ENCODE results near the gene PHLDA3. TPM values are rescaled to one million over a fixed set of nuclear protein-coding genes. Genes with fewer than 3 reads are reported as not detected.
A peak's percentile ranks its signal among the peaks of the same experiment; 100 is the strongest.

PHLDA3 gene
- total RNA-seq = 100 to 1,000 TPM in 2 of 4 donors, 10 to 100 TPM in 2; 93.4 to 135 (median 108) TPM
- polyA plus RNA-seq = 10 to 100 TPM in 1 of 3 donors, 1 to 10 TPM in 2; 3.2 to 20.8 (median 9.6) TPM

DNA sequence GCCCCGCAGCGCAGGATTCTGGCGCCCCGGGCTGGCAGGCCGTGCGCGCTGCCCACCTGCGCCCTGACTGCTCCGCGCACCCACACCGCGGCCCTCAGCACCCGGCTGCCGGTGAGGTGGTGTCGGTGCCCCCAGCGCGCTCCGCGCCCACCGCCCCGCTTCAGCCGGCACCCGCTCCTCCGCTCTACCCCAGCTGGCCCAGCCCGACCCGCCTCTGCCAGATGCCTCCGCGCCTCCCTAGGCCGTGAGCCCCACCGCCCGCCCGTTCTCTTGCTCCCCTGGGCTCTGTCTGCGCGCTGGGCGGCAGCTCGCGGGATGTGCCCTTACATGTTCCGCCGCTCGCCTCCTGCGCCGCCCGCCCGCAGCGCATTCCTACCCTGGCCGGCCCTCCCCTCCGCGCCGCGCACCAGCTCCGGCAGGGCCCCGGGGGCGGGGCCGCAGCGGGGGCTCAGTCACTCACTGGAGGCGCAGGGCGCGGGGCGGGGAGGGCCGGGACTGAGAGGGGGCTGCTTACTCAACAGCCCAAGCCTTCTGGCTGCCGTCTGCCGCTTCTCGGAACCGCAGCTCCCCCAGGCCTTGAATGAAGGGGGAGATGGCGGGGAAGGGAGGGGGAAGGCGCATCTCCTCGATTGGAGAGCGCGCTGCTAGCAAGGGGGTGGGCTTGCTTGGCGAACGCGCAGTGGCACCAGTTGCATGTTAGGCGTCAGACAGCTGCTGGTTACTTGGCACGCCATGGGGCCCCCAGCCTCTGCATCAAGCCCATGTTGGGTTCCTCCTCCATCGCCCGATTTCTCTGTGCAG lies at the start of gene PHLDA3:
PHLDA3 (minus strand) TSS at position 345 of the 801 bp plus-strand sequence. CDS start 402 bp downstream, outside the sequence.
- Histone ChIP-seq H3K27ac (peak within 1 kb of the TSS; percentile 94 to 100 (median 98)), H3K9me3 (no peaks in the 10 kb centered on the region), H3K36me3 (peaks cover 12 to 21% (median 18%) of the 10 kb centered on the region in 4 donors), H3K4me1 (peaks cover 0 to 51% (median 40%) of the 10 kb centered on the region in 4 donors), H3K27me3 (no peaks in the 10 kb centered on the region), H3K4me3 (peak within 1 kb of the TSS; percentile 65 to 100 (median 94))
- peak; percentile 98 for DNase-seq
- intact Hi-C loops (cut with DNase I) = loop anchor here (1.0 to 10.0 kb wide), 2 partner anchors 12 to 246 kb away; no protein-coding TSS in a partner anchor
- peak in 1 of 4 donors; percentile 40 for TF ChIP-seq EP300 (IDR thresholded peaks at IDR 0.05)
- peak; percentile 82 to 92 for TF ChIP-seq POLR2A (IDR thresholded peaks at IDR 0.05)
- TF ChIP-seq, protein P1, sequence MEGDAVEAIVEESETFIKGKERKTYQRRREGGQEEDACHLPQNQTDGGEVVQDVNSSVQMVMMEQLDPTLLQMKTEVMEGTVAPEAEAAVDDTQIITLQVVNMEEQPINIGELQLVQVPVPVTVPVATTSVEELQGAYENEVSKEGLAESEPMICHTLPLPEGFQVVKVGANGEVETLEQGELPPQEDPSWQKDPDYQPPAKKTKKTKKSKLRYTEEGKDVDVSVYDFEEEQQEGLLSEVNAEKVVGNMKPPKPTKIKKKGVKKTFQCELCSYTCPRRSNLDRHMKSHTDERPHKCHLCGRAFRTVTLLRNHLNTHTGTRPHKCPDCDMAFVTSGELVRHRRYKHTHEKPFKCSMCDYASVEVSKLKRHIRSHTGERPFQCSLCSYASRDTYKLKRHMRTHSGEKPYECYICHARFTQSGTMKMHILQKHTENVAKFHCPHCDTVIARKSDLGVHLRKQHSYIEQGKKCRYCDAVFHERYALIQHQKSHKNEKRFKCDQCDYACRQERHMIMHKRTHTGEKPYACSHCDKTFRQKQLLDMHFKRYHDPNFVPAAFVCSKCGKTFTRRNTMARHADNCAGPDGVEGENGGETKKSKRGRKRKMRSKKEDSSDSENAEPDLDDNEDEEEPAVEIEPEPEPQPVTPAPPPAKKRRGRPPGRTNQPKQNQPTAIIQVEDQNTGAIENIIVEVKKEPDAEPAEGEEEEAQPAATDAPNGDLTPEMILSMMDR (IDR thresholded peaks at IDR 0.05) = no peak
- TF ChIP-seq POLR2AphosphoS5 (IDR thresholded peaks at IDR 0.05) = peak; percentile 89 to 99 (median 96)
- 1% methylated on average over 76 of the region's 76 CpGs for WGBS, 2 donors

- H3K4me3 ChIP-seq = no peak overlapping the region
- no peaks in the 10 kb centered on the region for H3K27me3 ChIP-seq
- 81 to 87% methylated on average over 5 of the region's 5 CpGs for WGBS, 2 donors
- H3K9me3 ChIP-seq = no peaks in the 10 kb centered on the region
- no peak overlapping the region for H3K27ac ChIP-seq
- peak; percentile 40 for DNase-seq
- H3K4me1 ChIP-seq = peaks cover 0 to 10% (median 3%) of the 10 kb centered on the region in 4 donors
- TF ChIP-seq POLR2AphosphoS5 (IDR thresholded peaks at IDR 0.05) (no peak), POLR2A (IDR thresholded peaks at IDR 0.05) (no peak), EP300 (IDR thresholded peaks at IDR 0.05) (no peak)
- TF ChIP-seq, protein P1 (IDR thresholded peaks at IDR 0.05) = no peak
- H3K36me3 ChIP-seq = no peaks in the 10 kb centered on the region
- intact Hi-C loops (cut with DNase I) = no loop called here
These were observed 49.1 kb upstream of the PHLDA3 start for GRCh38 chr1:201518071-201518470.

GRCh38 chr1:201517631-201518030 lies 48.6 kb upstream of the PHLDA3 start:
- intact Hi-C loops (cut with DNase I) = no loop called here
- WGBS, 2 donors = 35 to 68% methylated on average over 7 of the region's 7 CpGs

GRCh38 chr1:201516511-201517127 lies 47.6 kb upstream of the PHLDA3 start:
- no peak overlapping the region for H3K27ac ChIP-seq
- peaks cover 0 to 24% (median 17%) of the 10 kb centered on the region in 4 donors for H3K4me1 ChIP-seq
- H3K9me3 ChIP-seq = no peaks in the 10 kb centered on the region
- 68 to 96% methylated on average over 2 of the region's 2 CpGs for WGBS, 2 donors
- H3K27me3 ChIP-seq = no peaks in the 10 kb centered on the region
- H3K4me3 ChIP-seq = no peak overlapping the region
- TF ChIP-seq POLR2A (IDR thresholded peaks at IDR 0.05) (no peak), POLR2AphosphoS5 (IDR thresholded peaks at IDR 0.05) (no peak), EP300 (IDR thresholded peaks at IDR 0.05) (no peak)
- TF ChIP-seq, protein P1 (IDR thresholded peaks at IDR 0.05) = no peak
- no peaks in the 10 kb centered on the region for H3K36me3 ChIP-seq
- DNase-seq = no peak
- intact Hi-C loops (cut with DNase I) = no loop called here

More at GRCh38 chr1:201517631-201518030, 48.6 kb upstream of the PHLDA3 start:
- peaks cover 0 to 14% (median 7%) of the 10 kb centered on the region in 4 donors for H3K4me1 ChIP-seq
- peak; percentile 38 for DNase-seq
- no peaks in the 10 kb centered on the region for H3K9me3 ChIP-seq
- no peak overlapping the region for H3K4me3 ChIP-seq
- H3K27ac ChIP-seq = no peak overlapping the region
- TF ChIP-seq EP300 (IDR thresholded peaks at IDR 0.05) (no peak), POLR2A (IDR thresholded peaks at IDR 0.05) (no peak), POLR2AphosphoS5 (IDR thresholded peaks at IDR 0.05) (no peak)
- TF ChIP-seq, protein P1 (IDR thresholded peaks at IDR 0.05) = no peak
- H3K27me3 ChIP-seq = no peaks in the 10 kb centered on the region
- no peaks in the 10 kb centered on the region for H3K36me3 ChIP-seq

Measured in sigmoid colon (tissue), 7 donors.